ENCODE measurements around the gene RNPC3. TPM values are rescaled to one million over a fixed set of nuclear protein-coding genes. Genes with fewer than 3 reads are reported as not detected.
"Not testable (repeated sequence)": the region's sequence is repeated elsewhere in the genome, so short reads cannot be mapped to it uniquely, and the experiment has no call there.

The RNPC3 gene
- total RNA-seq, 2 donors from 2014 or later = 16.9 to 19.4 TPM

DNA sequence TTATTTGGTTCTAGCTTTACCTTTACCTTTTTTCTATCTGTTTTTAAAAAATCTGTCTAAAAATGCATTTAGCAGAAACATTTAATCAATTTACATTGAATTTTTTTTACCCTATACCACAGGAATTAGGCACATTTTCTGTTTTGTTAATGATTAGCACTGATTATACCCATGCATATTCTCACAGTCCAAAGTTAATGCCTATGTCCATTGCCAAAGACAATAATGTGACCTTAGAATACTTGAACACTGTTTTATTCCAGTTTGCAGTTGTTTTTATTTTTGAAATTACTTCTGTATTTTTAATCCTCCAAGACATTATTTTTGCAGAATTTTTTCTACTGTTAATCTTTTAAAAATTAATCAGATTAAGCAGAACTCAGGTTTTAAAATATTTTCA is 34.9 kb downstream of the RNPC3 start:
- Mint-ChIP-seq H3K36me3 (ENCODE audit: low read depth) (no peaks in the 10 kb centered on the region), H3K4me3 (no peak overlapping the region), H3K9me3 (no peaks in the 10 kb centered on the region), H3K27me3 (ENCODE audit: insufficient read depth) (no peaks in the 10 kb centered on the region), H3K27ac (no peak overlapping the region), H3K4me1 (no peaks in the 10 kb centered on the region)
- Histone ChIP-seq H3K27me3 (ENCODE audit: control insufficient read depth, insufficient read depth, low read length, poor library complexity, severe bottlenecking) (no peaks in the 10 kb centered on the region), H3K9ac (ENCODE audit: extremely low read depth, low read length, poor library complexity, severe bottlenecking) (no peak overlapping the region), H3K9me3 (ENCODE audit: control insufficient read depth, low read length) (no peaks in the 10 kb centered on the region), H3K4me1 (ENCODE audit: control insufficient read depth, insufficient read depth, low read length) (no peaks in the 10 kb centered on the region), H3K36me3 (ENCODE audit: control insufficient read depth, insufficient read depth, low read length) (peaks cover 6% of the 10 kb centered on the region), H3K4me3 (ENCODE audit: low read length) (no peak overlapping the region), H3K27ac (ENCODE audit: low read depth, low read length) (no peak overlapping the region)
- TF ChIP-seq, protein P1, sequence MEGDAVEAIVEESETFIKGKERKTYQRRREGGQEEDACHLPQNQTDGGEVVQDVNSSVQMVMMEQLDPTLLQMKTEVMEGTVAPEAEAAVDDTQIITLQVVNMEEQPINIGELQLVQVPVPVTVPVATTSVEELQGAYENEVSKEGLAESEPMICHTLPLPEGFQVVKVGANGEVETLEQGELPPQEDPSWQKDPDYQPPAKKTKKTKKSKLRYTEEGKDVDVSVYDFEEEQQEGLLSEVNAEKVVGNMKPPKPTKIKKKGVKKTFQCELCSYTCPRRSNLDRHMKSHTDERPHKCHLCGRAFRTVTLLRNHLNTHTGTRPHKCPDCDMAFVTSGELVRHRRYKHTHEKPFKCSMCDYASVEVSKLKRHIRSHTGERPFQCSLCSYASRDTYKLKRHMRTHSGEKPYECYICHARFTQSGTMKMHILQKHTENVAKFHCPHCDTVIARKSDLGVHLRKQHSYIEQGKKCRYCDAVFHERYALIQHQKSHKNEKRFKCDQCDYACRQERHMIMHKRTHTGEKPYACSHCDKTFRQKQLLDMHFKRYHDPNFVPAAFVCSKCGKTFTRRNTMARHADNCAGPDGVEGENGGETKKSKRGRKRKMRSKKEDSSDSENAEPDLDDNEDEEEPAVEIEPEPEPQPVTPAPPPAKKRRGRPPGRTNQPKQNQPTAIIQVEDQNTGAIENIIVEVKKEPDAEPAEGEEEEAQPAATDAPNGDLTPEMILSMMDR (conservative IDR thresholded peaks at IDR 0.05) = no peak
- no peak for DNase-seq

DNA sequence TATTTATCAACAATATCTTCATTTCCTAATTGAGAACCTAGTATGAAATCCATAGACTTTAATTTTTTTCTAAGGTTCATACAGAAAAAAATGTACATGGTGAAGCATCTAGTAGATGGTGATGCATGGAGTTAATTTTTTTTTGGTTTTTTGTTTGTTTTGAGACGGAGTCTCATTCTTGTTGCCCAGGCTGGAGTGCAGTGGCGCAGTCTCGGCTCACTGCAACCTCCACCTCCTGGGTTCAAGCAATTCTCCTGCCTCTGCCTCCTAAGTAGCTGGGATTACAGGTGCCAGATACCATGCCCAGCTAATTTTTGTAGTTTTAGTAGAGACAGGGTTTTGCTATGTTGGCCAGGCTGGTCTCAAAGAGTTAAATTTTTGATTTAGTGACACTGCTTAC is 35.6 kb downstream of the RNPC3 start:
- not testable (repeated sequence) for H3K4me3 Mint-ChIP-seq; H3K4me1 ChIP-seq (ENCODE audit: control insufficient read depth, insufficient read depth, low read length)
- WGBS, 2 experiments (ENCODE audit: insufficient coverage in 1 of 2, insufficient read length in 1 of 2) = 91 to 100% methylated on average over 1 to 3 of the region's 3 CpGs

DNA sequence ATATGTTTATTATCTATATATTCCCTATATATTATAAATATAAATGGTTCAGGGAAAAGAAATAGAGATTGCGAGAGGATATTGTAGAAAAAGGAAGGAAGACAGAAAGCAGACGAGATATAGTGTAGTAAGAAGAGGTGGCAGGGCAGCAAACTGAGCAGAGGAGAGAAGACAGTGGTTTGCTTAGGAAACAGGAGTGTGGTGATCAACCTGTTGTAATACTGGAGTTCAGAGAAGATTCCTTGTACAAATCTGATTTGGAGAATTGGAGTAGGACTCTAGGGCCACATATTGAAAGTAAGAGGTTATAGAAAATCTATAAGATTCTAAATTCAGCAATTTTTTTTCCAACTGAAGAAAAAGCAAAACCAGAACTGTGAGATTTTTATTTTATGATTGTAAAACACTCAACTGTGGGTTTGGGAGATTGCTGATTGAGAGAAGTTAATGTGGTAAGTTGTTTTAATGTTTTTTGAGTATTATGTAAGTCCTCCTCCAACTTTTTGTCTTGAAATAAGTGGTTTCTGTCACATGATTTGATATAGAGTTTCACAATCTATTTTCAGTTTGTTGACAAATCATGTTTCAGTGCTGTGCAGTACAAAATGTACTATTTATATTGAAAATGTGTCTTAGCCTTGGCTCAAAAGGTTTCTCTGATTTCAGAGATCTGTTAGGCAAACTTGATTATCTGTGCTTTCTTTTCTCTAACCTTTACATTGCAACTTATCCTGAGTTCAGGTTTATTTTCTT is 36.3 kb downstream of the RNPC3 start:
- TF ChIP-seq, protein P1 (conservative IDR thresholded peaks at IDR 0.05) = no peak
- no peak overlapping the region for H3K27ac Mint-ChIP-seq
- no peaks in the 10 kb centered on the region for H3K27me3 Mint-ChIP-seq (ENCODE audit: insufficient read depth)
- H3K27ac ChIP-seq (ENCODE audit: low read depth, low read length) = no peak overlapping the region
- H3K4me1 Mint-ChIP-seq = no peaks in the 10 kb centered on the region
- no peak overlapping the region for H3K9ac ChIP-seq (ENCODE audit: extremely low read depth, low read length, poor library complexity, severe bottlenecking)
- H3K27me3 ChIP-seq (ENCODE audit: control insufficient read depth, insufficient read depth, low read length, poor library complexity, severe bottlenecking) = no peaks in the 10 kb centered on the region
- H3K4me3 ChIP-seq (ENCODE audit: low read length) = no peak overlapping the region
- no peaks in the 10 kb centered on the region for H3K4me1 ChIP-seq (ENCODE audit: control insufficient read depth, insufficient read depth, low read length)
- no peaks in the 10 kb centered on the region for H3K9me3 ChIP-seq (ENCODE audit: control insufficient read depth, low read length)
- H3K9me3 Mint-ChIP-seq = no peaks in the 10 kb centered on the region
- no peak overlapping the region for H3K4me3 Mint-ChIP-seq
- DNase-seq = no peak
- no peaks in the 10 kb centered on the region for H3K36me3 ChIP-seq (ENCODE audit: control insufficient read depth, insufficient read depth, low read length)
- no peaks in the 10 kb centered on the region for H3K36me3 Mint-ChIP-seq (ENCODE audit: low read depth)
- 86 to 87% methylated on average over 1 to 2 of the region's 2 CpGs for WGBS, 2 experiments (ENCODE audit: insufficient coverage in 1 of 2, insufficient read length in 1 of 2)

More for the DNA sequence above, 35.6 kb downstream of the RNPC3 start:
- H3K9me3 Mint-ChIP-seq; H3K4me1 Mint-ChIP-seq; H3K27ac Mint-ChIP-seq; DNase-seq; H3K27ac ChIP-seq (ENCODE audit: low read depth, low read length); H3K27me3 Mint-ChIP-seq (ENCODE audit: insufficient read depth); H3K9ac ChIP-seq (ENCODE audit: extremely low read depth, low read length, poor library complexity, severe bottlenecking); H3K9me3 ChIP-seq (ENCODE audit: control insufficient read depth, low read length); H3K36me3 Mint-ChIP-seq (ENCODE audit: low read depth); H3K4me3 ChIP-seq (ENCODE audit: low read length); H3K27me3 ChIP-seq (ENCODE audit: control insufficient read depth, insufficient read depth, low read length, poor library complexity, severe bottlenecking); H3K36me3 ChIP-seq (ENCODE audit: control insufficient read depth, insufficient read depth, low read length): not testable (repeated sequence)

DNA sequence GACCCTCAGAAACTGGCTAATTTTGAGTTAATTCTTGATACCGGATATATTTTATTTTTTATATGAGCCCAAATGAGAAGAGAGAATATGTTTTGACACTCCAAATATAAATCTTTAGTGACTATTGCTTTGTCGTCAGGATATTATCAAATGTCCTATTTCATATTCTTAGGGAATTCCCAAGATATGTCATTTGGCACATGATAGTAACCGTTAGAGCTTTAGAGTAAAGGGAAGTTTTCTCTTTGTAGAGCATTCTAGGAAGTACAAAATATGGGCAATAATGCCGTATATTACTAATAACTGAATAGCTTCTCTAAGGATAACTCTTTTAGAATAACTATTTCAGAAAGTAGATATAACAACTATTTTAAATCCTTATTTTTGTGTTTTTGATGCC is 37.6 kb downstream of the RNPC3 start:
- Histone ChIP-seq H3K36me3 (ENCODE audit: control insufficient read depth, insufficient read depth, low read length) (no peaks in the 10 kb centered on the region), H3K9me3 (ENCODE audit: control insufficient read depth, low read length) (no peaks in the 10 kb centered on the region), H3K27ac (ENCODE audit: low read depth, low read length) (no peak overlapping the region), H3K9ac (ENCODE audit: extremely low read depth, low read length, poor library complexity, severe bottlenecking) (no peak overlapping the region), H3K4me3 (ENCODE audit: low read length) (no peak overlapping the region), H3K4me1 (ENCODE audit: control insufficient read depth, insufficient read depth, low read length) (no peaks in the 10 kb centered on the region), H3K27me3 (ENCODE audit: control insufficient read depth, insufficient read depth, low read length, poor library complexity, severe bottlenecking) (no peaks in the 10 kb centered on the region)
- Mint-ChIP-seq H3K27ac (no peak overlapping the region), H3K27me3 (ENCODE audit: insufficient read depth) (no peaks in the 10 kb centered on the region), H3K36me3 (ENCODE audit: low read depth) (no peaks in the 10 kb centered on the region), H3K4me1 (no peaks in the 10 kb centered on the region), H3K4me3 (no peak overlapping the region), H3K9me3 (no peaks in the 10 kb centered on the region)
- DNase-seq = no peak
- TF ChIP-seq, protein P1 (conservative IDR thresholded peaks at IDR 0.05) = no peak
- 85% methylated on average over 3 of the region's 4 CpGs; no CpG with 5 or more reads in 1 of the 2 experiments for WGBS, 2 experiments (ENCODE audit: insufficient coverage in 1 of 2, insufficient read length in 1 of 2)
